Measurements from ENCODE around the gene FCHO2.

Gene FCHO2

DNA sequence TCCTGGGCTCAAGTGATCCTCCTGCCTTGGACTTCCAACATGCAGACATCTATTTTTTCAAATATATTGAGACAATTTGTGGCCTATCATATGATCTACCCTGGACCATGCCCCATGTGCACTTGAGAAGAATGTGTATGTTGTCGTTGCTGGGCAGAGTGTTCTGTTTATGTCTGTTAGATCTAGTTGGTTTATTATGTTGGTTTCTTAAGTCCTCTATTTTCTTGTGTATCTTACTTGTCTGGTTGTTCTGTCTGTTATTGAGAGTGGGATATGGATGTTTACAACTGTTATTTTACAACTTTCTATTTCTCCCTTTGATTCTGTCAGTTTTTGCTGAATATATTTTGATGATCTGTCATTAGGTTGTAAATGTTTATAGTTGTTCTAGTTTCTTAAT lies 154.3 kb downstream of the FCHO2 start:
- DNase-seq (ENCODE audit: low read depth in 2 of 2) = no peak

DNA sequence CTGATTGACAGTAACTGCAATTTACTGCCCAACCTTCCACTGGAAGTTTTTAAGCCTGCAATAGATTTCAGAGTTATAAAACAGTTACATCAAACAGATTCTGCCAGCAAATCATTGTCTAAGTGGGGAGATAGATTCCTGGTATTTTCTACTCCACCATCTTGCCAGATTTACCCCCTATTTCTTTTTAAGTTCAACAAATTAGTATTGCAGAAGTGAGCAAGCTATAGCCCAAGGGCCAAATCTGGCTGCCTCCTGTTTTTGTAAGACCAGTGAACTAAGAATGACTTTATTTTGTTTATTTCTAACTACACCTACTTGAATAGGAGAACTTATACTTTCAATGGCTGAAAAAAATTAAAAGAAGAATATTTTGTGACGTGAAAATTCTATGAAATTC lies 155.7 kb downstream of the FCHO2 start:
- no peak for DNase-seq (ENCODE audit: low read depth in 2 of 2)

DNA sequence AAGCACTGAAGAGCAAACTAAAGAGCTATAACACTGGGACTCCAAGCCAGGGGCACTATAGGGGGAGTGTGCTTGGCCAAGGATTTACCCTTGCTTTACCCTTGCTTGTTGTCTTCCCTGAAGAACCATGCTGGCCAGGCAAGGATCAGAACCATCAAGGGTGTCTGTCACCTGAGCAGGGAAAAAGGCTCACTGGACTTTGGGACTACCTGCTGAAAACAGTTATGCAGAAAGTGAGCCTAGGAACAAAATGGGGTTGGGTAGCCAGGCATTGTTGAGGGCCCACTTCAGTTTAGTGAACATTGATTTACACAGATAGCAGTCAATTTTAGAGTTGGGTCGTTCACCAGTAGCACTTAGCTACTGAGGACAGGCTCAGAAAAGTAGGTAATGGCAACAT lies 156.5 kb downstream of the FCHO2 start:
- no peak for DNase-seq (ENCODE audit: low read depth in 2 of 2)

DNA sequence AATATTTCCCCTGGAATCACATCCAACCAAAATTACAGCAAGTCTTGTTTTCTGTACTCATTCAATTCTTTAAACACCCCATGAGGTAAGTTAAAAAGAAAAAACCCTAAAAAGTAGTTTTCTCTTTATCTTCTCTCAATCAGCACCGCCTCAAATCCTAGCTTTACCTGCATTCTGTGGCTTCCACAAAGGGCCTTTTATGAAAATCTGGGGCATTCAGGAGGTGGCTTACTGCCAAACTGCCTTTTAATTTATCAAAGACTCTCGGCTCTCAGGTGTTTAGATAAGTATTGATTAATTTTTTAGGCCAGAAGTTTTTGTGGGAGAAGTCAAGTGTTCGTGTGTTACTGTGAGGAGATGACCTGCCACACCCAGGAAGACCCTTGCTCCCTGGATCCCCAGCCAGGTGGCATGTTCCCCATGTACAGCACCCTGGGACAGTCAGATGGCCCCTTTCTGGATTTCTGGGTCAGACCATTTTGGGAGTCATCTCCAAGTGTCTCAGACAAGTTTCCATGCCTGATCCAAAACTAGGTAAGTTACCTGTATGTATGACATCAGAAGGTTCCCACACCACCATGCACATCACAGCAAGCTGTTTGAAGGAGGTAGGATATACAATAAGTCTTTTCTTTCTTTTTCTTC lies 158.3 kb downstream of the FCHO2 start:
- no peak for DNase-seq (ENCODE audit: low read depth in 2 of 2)

DNA sequence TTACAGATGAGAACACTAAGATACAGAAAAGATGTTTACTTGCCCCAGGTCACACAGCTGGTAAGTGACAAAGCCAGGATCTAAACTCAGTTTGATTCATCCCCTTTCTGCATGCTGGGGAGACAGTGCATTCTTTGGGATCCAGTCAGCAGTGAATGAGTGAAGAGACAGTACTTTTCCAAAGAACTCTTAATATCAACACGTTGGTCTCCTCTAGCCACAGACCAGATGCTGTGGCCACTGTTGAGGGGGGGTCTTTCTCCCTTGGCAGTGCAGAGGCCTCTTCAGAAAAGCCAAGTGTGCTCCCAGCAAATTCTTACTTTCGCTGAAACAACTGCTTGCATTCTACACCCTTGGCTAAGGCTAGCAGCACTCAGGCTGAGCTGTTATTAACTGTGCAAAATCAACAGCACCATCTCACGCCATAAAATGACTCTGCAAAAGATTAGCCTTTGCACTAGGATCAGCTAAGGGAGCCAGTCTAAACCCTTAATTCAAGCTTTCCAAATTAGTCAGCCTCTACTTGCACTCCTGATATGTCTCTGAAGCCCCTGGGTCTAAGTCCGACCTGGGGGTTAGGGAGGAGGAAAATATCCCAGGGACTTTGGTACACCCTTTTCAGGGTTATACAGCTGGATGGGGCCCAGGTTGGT lies 159.7 kb downstream of the FCHO2 start:
- no peak for DNase-seq (ENCODE audit: low read depth in 2 of 2)

DNA sequence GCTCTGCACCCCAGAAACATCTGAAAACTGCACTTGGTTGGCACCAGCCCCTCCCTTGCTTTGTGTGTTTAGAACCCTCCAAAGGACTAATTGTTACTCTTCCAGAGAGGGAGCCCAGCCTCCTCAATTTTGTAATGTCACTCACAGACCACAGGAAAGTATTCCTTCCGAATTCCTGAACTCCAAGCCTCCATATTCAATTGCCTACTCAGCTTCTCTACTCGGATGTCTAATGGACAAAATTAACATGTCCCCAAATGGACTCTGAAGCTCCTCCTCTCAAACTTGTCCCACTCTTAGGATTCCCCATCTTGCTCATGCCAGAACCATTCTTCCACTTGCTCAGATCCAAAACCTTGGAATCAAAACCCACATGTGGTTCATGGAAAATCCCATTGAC lies 160.7 kb downstream of the FCHO2 start:
- no peak for DNase-seq (ENCODE audit: low read depth in 2 of 2)

DNA sequence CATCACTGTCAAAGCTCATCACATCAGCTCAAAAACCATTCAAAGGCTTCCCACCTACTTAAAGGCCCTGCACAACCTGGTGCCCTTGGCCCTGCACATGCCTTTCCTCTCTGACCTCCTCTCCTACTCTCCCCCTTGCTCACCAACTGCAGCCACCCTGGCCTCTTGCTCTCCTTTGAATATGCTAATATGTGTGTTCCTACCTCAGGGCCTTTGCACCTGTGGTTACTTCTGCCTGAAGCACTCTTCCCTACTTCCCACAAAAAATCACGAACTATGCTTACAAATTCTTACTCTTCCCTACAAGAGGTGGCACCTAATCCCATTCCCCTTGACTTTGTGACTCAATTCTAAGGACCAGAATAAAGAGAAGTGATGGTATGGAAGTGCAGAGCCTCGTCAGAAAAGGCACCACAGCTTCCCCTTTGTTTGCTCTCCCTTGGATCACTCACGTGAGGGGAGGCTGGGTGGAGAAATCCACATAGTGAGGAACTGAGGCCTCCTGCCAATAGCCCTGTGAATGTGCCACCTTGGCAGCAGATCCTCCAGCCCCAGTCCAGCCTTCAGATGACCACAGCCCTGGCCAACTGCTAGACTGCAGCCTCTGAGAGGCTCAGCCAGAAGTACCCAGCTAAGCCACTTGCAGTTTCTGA lies 161.4 kb downstream of the FCHO2 start:
- DNase-seq (ENCODE audit: low read depth in 2 of 2) = no peak

DNA sequence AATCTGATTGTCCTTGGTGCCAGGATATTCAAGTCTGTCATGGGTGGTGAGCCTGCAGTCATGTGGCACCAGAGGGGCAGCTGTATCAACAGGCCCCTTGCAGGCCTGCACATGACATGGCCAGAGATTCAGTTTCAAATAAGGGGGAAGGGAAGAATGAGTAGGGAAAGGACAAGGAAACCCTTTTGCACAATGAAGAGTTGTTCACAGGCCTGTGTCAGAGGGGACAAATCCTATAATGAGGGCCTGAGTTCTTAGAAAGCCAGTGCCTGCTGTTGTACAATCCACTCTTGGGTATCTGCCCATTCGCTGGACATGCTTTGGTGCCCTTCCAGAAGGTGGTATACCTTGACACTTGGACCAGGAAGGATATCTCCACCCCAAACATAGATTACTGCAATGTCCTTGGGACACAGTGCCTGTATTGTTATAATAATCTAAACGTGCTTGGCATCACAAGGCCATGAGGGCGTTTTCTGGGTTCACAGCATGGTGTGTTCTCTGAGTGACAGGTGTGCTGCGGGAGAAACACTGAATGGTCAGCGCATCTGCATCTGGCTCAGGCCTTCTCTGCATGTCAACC lies 162.6 kb downstream of the FCHO2 start:
- DNase-seq (ENCODE audit: low read depth in 2 of 2) = no peak

DNA sequence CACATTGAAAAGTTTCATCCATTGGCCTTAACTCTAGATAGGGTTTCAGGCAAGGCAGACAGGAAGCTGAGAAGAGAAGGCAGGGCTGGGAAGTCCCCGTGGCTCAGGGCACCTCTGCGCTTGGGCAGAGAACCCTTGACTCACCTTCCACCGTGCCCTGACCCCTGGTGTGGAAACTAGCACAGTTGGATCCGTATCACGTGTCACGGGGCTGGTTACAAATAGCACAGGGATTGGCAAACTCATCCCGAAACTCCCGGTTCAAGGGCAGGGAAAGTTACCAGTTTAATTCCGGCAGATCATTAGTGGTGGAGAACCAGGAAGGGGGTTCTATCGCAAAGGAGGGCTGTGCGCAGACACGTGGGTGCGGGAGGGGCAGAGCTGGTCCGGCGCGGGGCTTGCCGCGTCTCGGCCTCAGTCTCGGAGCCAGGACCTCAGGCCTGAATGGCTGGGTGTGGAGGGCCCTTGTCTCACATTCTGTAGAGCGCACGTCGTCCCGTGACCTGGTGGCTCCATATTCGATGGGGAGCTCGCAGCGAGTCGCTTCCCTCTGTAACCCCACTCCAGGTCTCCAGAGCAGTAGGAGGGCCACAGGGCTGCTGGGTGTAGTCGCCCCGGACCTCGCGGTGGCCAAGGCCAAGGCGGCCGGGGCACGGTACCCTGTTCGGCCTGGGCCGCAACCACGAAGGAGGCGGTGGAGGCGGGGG lies 163.8 kb downstream of the FCHO2 start:
- DNase-seq (ENCODE audit: low read depth in 2 of 2) = no peak

DNA sequence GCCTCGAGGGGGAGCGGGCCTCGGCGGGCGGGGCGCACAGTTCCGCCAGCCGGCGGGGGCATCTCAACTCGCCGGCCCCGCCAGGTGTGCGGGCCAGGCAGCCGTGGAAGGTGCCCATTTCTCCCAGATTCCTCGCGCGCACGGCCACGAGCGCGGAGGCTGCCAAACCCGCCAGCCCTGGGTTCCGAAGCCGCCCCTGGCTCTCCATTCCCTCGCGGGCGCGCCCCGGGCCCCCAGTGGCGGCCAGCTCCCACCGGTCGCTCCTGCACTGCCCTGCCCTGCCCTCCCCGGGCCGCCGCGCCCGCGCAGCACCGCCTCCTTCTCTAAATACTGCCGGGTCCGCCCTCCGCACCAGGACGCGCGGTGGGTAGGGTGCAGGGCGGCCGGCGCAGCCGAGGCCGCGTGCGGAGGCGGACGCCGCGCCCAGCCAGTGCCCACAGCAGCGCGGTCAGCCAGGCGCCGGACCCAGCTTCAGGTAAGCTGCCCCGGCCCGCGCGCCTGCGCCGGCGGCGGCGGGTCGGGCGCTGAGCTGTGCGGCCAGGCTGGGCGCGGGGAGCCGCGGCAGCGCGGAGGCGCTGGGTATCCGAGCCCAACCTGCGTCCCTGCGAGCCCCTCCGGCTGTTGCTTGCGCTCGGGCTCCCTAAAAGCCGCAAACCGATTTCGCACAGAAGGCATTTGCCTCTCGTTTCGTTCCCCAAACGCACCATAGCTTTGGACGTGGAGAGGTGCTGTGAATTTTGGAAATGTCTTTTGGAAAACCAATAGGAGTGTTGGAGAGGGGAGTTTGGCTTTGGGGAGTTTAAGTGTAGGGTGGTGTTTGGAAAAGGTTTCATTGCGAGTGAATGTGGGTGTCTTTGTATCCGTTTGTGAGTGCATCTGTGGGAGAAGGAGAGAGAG lies 164.6 kb downstream of the FCHO2 start, which contains the start of gene TMEM171:
TSS of gene TMEM171 (plus strand) at position 354 of the 897 bp plus-strand sequence. CDS start 2,799 bp downstream, outside the sequence.
- no peak for DNase-seq (ENCODE audit: low read depth in 2 of 2)

DNA sequence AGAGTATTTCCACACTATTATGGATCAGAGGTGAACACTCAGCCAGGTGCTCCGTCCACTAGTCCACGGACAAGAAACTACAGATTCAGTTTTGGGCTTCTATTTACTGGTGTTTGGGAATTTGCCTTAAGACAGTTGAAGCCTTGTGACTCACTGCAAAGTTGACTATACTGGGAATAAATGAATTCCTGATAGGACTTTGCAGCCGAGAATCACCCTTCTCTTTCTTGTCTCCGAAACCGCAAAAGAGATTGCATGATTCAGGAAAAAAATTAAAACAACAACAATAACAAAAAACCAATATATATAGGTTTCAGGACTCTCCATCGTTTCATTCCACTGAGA lies 165.2 kb downstream of the FCHO2 start:
- DNase-seq (ENCODE audit: low read depth in 2 of 2) = no peak

DNA sequence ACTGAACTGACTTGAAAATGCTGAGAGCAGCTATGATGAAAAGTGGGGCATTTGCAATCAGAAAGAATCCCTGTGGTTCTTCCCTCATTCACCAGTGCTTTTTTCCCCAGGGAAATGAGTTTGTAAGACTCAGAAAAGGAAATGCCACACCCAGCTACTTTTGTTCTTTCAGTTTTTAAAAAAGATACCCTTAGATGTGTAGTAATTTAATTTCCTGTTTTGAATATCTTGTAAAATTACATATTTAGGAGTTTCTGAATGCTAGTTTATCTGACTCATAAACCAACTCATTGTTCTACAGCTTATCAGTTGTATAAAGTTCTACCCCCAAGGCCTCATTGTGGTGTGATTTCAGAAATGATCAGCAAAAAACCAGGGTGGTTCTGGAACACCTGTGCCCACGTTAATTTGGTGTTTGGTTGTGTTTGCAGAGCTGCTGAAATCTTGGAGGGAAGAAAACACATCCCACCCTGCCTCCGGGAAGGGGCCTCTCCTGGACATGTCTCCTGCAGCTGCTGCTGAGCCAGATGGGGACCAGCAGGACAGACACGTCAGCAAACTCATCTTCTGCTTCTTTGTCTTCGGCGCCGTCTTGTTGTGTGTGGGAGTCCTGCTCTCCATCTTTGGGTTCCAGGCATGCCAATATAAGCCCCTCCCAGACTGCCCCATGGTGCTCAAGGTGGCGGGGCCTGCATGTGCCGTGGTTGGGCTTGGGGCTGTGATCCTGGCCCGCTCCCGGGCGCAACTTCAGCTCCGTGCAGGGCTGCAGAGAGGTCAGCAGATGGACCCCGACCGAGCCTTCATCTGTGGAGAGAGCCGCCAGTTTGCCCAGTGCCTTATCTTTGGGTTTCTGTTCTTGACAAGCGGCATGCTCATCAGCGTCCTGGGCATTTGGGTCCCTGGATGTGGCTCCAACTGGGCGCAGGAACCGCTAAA lies 167.3 kb downstream of the FCHO2 start:
- no peak for DNase-seq (ENCODE audit: low read depth in 2 of 2)

DNA sequence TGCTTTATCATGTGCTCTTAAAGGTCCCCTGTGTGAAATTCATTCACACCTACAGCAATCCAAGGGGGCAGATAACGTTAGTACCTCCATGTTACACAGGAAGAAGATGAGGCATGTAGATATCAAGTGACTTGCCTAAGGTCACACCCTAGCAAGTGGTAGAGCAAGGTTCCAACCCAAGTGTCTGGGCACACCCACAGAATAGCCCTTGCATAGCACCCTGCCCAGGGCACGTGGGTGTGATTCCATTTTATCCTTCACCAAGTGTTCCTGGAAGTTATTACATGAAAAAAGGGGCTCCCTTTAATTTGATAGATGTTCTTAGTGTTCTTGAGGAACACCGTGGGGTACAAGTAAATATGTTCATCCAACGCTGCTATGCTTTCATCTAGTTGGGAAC lies 169.4 kb downstream of the FCHO2 start:
- DNase-seq (ENCODE audit: low read depth in 2 of 2) = no peak

DNA sequence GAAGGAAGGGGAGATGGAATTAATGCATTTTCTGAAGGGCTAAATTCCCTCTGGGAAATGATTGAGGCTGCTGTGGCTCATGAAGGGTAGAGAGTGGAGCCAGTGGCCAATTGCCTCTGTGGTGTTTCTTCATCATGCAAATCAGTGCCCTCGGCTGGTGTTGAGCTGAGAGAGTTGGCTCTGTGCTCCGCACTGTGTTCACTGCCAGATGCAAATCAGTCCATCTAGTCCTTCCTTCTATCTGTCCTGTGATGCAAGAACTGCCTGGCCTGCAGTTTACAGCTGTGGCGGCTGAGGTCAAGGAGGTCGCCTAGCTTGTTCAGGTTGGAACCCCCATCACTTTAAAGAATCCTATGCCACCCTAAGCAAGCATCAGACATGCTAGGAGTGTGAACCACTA lies 170.5 kb downstream of the FCHO2 start:
- DNase-seq (ENCODE audit: low read depth in 2 of 2) = no peak

DNA sequence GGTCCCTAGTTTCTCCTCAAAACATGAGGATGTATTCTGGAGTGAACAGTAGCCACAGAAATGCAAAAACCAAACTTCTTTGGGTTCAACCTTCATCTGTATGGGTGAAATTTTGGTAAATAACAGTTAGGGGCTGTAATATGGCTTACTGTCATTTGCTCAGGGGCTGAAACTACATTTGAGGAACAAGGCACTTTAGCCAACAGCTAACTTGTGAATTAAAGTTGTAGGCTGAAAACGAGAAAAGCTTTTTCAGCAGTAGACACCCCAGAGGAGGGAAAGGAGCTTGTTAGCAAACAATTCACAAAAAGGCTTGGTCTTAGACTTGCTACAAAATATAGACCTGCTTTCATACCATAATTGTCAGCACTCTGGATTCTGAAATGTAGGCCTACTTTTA lies 171.1 kb downstream of the FCHO2 start:
- no peak for DNase-seq (ENCODE audit: low read depth in 2 of 2)

DNA sequence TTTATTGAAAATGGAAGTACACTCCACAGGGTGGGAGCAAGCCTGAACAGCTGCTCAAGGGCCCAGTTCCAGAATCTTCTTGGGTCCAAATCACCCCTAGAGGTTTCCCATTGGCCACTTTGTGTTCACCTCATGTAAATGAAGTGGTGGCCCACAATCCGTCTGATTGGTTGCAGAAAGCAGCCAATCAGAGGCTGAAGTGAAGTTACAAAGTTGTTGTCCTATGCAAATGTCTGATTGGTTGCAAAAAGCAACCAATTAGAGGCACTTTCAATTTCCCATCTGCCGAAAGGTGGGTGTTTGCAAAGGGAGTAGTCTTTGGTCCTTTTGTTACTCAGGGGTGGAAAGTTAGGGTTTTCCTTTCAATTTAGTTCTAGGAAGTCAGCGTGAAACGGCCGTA lies 173.3 kb downstream of the FCHO2 start:
- DNase-seq (ENCODE audit: low read depth in 2 of 2) = no peak

DNA sequence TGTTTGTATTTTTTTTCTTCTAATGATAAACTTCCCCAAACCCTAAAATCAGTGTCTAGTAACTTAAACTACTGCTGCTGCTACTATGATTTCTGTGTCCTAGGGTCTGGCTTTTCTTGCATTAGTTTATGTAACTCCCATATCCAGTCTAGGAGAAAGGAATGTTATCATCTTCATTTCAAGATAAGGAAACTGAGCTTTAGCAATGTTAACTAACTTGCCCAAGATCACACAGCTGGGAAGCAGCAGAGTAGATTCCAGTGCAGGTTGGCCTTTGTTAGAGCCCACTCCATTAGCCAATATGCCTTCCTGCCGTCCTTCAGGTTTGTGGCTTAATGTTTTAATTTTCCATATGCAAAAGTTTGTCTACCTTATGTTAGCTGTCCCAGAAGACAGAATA lies 175.0 kb downstream of the FCHO2 start:
- DNase-seq (ENCODE audit: low read depth in 2 of 2) = no peak

DNA sequence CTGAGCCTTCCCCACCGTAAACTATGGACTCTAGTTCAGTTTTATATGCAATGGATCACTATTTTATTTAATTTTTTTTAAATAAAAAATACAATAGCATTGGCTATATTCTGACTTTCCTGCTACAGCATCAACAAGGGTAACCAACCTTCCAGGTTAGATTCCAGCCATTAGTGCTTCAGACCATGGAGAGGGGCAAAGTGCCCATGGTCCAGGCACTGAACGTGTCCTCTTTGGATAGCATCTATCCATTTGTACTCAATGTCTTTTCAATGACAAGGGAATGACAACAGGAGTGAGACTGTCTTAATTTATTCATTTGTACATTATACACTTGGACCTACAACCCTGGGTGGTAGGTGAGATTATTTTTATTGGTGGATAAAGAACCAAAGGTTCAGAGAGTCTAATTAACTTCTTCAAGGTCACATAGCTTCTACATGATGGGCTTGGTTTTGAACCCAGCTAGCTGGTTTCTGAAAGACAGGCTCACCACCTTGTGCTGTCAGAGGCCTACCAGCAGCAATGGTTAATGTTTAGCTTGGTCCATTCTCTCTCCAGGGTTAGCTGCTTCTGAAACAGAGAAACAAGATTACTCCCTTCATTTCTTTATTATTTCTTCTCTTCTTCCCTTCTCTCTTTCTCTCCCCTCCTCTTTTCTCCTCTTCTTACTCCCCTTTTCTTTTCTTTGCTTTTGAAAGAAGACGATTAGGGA lies 176.0 kb downstream of the FCHO2 start:
- no peak for DNase-seq (ENCODE audit: low read depth in 2 of 2)

DNA sequence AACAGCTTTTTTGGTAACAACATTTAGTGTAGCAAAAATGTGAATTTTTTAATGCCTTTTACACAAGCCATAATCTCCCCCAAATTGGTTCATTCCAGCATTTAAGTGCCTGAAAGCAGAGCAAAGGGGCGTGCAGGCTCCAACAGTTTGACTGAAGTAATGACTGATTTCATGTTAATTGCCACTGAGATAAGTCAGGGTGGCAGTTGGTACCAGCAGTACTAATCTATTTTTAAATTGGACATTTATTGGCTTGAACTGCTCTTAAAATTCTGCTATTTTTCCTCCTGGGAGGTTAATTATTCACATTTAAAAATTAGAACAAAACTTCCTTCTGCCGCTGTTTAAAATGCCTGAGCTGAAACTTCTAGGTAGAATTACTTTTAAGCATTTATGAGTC lies 176.9 kb downstream of the FCHO2 start:
- DNase-seq (ENCODE audit: low read depth in 2 of 2) = no peak

DNA sequence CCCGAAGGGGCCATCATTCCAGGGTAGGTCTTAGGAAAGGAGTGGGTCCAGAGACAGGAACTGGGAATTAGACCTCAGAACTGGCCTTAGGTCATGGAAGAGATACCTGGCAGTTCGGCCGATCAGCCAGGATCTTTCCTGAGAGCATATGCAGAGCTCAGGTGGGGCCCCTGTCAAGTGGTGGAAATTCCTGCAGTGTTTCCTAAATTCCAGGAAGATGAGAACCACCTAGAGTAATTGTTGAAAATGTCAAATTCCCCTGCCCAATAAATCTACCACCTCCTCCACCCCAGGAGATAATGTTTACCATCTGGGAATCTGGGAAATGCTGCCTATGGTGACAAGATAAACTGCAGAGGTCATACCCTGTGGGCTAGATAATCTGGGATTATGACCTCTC lies 179.2 kb downstream of the FCHO2 start:
- DNase-seq (ENCODE audit: low read depth in 2 of 2) = no peak
